ENCODE data around the gene PCYT2.

Gene PCYT2

DNA sequence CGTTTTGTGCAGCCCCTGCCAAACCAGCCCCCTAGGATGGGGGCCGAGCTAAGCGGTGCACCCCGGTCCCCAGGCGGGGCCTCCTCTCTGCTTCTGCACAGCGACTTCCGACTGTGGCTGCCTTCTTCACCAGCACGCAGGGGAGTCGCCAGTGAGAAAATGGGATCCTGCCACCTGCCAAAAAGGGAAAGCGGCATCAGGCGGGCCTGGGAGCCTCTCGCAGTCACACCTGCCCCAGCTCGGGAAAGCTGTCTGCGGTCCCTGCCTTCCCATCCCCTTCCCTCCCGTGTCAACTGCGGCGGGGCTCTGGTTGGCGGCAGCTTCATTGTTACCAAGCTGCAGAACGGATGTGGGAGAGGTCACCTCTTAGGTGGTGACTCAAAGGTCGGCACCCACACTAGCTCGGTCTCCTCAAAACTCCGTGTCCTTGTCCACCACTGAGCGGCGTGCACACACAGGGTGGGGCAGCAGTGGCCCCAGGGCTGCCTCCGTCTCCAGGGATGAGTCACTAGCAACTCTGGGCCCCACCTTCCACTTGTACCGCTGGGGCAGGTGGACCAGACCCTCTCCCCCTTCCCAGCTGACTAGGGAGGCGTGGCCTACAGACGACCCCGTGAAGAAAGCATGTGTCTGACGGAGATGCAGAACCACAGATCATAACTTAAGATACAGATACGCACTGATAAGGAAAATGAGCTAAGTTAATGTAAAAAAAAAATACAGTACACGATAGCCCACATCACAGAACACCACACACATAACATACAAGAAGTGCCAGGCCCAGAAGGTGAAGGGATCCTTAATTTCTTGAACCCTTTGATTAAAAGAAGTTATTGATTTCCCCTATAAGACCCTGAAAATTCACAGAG lies 1.5 kb upstream of the PCYT2 start:
- no peak for DNase-seq (ENCODE audit: low read depth)

DNA sequence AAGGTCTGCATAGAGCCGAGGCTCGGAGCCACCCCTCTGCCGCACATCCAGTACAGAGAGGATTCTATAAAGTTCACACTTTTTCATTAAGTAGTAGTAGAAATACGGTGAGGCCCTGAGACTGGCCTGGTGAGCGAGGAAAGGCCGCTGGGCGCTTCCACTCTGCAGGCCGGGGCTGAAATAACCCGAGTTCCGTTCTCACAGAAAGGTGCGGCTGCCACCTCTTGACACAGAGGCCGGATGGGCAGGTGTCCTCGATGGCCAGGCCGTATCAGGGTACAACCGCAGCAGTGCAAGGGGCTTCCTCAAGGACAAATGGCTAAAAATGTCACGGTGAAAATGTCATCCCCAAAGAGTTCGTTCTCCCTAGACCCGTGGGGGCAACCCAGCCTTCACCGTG lies 770 bp upstream of the PCYT2 start:
- no peak for DNase-seq (ENCODE audit: low read depth)

DNA sequence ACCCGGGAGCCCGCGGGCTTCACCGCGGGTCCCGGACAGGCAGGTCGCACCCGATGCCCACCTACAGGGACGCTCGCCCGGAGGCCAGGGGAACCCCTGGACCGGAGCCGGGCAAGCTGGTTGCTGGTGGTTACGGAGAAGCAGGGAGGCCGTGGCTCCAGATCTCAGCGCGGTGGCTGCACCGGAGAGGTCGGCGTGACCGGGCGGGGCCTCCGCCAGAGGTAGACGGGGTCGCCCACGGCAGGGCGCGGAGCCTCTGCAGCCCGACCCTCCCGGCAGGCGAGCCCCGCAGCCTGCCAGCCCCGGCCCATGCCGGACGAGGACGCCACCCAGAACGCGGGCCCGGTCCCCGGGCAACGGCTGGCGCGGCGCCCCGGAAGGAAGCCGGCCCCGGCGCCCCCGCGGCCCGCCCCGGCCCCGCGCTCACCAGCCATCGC lies 341 bp downstream of the PCYT2 start:
- DNase-seq (ENCODE audit: low read depth): no peak

DNA sequence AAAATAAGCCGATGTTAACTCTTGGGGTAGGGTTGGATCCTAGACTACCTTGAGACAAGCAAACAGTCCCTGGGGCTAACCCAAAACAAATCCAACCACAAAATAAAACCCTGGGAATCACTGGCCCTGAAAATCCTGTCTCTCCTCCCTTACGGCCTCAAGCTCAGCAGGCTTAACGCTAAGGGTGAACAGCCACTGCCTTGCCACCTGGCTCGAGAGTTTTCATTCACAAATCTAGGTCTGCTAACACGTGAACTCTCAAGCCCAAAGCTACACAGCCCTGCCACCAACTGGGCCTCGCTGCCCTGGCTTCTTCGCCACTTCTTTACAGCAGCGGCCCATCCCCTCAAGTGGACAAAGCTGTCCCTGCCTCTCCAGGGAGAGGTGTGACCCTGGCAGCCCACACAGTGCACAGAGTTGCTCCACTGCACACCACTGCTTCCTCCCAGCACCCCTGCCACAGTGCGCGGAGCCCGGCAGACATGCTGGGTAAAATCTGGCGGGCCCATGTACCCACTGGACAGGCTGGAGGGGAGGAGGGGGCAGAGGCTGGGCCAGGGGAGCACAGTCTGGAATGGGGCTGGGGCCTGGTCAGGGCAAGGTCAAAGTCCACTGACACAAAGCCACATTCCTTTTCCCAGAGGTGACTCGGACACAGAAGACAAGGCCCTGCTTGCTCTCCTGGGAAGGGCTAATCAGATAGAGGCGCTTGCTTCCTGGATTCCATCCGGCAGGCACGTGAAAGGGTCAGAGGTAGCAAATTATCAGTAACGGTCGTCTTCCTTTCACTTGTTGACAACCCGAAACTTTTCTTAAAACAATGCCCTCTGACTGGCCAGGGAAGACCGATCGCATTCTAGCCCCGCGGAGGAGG lies 996 bp downstream of the PCYT2 start:
- no peak for DNase-seq (ENCODE audit: low read depth)

DNA sequence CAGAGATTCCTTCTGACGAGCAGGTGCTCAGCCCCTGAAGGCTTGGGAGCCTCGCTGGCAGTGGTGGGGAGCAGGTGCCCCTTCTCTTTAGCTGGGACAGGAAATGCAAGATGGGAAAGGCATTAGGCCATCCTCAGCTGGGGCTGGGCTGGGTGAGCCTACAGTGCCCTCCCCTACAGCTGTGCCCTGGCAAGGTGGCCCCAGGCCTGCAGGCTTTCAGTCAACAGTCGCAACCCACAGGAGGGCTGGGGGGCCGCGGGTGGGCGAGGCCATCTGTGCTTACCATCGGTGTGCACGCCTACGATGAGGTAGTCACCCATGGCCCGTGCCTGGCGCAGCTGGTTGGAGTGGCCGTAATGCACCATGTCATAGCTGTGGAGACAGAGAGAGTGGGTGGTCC lies 2.0 kb downstream of the PCYT2 start:
- no peak for DNase-seq (ENCODE audit: low read depth)

DNA sequence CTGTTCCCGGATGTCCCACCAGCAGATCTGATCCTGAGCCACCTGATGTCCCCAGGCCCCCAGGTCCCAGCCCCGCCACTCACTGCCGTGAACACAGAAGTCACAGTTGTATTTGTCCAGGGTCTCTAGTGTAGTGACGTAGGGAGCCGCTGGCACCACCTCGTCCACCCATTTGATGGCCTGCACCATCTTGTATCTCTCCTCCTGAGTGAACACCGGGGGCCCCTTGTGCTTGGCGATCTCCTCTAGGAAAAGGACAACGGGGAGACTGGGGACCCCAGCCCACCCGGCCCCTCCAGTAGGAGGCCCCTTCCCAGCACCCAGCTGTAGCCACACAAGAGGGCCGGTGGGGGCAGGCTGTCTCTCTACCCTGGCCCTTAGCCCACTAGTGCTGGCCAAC lies 2.4 kb downstream of the PCYT2 start:
- no peak for DNase-seq (ENCODE audit: low read depth)

DNA sequence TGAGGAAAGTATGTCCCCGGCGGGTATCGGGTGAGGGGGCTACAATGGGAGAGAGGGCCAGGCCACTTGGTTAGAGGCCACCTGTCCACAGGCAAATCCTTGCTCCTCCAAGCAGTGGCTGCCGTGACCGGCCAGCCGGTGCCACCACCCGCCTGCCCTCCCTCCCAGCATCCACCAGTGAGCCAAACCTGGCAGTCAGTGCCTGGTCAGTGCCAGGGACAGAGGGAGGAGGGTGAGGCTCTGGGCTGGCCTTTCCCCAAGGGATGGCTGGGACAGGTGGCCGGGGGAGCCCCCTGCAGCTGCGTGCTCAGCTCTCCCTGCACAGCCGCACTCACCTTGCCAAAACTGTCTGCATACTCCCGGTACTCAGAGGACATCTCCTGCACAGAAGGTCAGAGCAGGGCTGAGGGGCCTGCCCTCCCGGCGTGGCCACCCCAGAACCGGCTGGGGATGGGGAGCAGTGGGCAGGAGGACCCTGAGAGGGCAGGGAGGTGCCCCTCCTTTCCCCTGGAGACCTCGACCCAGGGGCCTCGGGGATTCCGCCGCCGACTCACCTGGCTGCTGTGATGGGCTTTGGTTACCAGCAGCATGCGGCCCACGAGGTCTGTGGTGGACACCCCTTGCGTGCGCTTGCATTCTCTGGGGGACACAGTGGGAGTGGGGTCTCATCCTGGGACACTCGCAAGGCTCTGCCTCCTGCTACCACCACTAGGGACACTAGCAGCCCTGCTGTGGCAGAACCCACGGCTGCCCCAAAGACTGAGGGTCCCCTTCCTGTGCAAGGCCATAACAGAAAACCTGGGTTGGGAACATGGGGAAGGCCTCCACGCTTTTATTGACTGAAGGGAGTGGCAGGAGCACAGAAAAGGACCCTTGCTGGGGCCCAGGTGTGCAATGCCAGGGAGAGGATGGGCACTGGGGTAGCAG lies 3.7 kb downstream of the PCYT2 start:
- DNase-seq (ENCODE audit: low read depth): no peak

DNA sequence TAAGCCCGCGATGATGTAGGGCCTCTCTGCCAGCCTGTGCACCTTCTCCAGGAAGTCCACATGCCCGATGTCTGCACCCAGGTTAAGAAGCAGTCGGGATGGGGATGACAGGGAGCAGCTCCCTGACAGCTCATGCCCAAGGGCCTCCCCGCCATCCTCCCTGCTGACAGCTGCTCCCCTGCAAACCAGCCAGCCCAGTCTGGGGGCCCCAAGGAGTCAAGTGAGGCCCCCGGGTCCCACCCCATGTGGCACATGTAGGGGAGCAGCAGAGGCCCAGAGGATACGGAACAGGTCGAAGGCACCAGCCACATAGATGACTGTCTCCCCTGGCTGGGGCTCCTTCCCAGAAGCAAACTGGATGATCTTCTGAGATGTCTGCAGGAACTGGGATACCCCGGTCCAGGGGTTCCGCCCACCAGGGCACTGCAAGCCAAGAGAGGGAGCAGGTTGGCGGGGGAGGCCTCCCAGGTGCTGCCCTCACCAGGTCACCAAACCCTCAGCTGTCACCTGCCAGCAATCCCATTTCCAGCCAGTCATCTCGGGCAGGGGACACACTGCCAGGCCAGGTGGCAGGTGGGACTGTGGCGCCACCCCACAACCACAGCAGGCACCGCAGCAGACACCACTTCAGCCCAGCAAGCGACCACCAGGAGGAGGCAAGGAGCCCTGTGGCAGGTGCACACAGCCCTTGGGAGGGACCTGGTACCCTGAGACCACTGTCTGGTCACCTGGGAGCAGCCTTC lies 4.6 kb downstream of the PCYT2 start:
- no peak for DNase-seq (ENCODE audit: low read depth)

DNA sequence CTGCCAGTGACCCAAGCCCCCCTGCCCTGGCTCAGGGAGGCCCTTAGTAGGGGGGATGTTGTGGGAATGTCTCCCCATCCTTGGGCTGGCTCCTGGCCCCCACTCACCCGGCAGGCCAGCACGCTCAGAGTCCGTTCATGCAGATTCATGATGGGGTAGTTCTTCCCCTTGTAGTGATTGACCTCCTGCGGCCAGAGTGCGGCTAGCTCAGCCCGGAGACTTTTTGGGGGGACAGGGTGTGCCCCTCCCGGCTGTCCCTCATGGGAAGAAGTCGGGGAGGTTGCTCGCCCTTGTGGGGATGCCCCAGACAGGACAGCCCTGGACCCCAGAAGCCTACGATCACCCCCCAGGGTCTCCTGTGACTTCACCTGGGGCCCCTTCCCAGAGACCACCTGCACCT lies 5.2 kb downstream of the PCYT2 start:
- no peak for DNase-seq (ENCODE audit: low read depth)

DNA sequence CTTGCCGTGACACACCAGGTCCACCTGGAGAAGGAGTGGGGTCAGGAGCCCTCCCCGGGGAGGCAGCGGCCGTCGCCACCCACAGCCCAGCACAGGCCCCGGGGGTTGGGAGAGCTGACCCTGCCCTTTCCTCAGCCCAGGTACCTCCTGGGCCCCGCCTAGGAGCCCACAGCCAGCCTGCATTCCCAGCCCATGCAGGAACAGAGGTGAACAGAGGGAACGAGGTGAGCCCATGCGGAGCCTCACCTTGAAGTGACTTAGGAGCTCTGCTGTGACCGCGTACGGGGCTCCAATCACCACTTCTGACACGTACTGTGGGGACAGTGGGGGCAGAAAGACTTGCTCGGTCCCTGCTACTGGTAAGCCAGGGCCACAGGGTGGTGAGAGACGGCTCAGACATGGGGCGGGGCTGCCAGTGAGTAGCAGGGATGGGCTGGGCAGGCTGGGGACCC lies 5.7 kb downstream of the PCYT2 start:
- no peak for DNase-seq (ENCODE audit: low read depth)

DNA sequence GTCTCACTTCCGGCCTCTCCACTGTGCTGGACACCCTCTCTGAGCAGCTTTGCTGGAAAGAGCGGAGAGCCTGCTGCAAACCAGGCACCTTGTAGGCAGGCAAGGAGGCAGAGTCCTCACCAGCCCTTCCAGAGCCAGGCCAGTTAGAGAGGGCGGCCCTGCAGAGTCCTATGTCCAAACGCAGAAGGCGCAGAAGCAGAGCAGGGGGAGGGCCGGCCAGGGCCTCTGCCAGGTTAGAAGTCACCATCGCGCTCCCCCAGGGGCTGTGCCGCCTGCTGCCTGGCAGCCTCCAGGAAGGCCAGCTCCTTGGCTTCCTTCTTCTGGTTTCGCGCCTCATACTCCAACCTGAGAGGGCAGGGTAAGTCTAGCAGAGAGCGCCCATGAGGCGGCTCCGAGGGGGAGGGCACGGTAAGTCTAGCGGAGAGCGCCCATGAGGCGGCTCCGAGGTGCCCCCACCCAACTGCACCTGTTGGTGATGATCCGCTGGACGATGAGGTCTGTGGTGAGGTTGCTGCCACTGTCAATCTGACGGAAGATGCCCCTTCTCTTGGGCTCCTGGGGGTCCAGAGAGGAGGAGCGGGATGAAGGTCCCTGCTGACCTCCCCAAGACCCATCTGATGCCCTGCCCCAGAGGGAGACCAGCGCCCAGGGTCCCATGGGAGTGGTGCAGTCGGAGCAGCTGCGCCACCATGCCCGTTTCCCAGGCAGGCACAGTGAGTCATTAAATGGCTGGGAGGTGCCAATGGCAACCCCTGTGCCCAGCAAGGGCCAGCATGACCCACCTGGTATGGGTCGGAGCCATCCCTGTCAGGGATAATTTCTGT lies 6.4 kb downstream of the PCYT2 start:
- DNase-seq (ENCODE audit: low read depth): no peak

DNA sequence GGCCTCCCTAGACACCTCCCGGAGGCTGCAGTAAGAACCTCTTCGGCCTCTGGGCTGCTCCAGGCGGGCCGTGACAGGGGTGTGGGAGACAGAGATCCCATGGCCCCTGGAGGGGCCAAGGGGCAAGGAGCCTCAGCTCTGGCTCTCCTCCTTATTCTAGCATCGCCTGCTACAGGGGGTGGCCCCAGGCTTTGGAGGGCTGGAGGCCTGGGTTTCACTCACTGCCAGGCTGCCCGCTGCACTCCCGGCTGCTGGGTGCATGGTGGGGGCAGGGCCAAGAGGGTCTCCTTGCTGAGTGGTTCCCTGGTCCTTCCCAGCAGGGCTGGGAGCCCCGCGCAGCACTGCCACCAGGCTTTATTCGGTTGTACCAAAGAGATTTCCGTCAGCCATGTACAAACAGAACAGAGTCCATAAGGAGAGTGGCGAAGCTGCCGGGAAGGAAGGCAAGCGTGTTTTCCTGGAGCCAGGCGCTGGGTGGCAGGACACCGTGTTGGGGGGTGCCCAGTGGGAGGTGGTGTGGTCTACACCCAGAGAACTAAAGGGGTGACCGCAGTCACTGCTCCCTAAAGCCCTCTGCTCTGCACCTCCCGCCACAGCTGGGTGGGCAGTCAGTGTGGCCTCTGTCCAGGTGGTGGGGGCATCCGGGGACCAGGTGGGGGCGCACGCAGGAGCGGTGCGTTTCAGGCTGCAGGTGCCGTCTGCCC lies 7.2 kb downstream of the PCYT2 start:
- DNase-seq (ENCODE audit: low read depth): no peak

DNA sequence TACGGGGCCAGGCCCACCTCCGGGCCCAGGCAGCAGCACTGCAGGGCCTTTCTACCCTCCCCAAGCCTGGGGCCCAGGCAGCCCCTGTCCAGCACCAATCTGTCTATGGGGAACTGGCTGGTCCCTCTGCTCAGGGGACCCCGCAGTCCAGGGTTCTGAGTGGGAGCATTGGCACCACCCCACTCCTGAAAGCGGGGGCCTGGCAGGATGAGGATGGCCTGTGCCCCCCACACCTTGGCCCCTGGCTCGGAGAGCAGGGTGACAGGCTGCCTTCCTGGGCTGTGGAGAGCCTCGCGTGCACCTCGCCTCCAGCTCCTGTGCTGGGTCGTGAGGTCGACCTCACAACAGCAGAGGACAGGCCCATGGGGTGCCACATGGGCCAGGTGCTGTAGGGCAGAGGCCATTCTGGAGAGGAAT lies 7.8 kb downstream of the PCYT2 start:
- DNase-seq (ENCODE audit: low read depth): no peak

DNA sequence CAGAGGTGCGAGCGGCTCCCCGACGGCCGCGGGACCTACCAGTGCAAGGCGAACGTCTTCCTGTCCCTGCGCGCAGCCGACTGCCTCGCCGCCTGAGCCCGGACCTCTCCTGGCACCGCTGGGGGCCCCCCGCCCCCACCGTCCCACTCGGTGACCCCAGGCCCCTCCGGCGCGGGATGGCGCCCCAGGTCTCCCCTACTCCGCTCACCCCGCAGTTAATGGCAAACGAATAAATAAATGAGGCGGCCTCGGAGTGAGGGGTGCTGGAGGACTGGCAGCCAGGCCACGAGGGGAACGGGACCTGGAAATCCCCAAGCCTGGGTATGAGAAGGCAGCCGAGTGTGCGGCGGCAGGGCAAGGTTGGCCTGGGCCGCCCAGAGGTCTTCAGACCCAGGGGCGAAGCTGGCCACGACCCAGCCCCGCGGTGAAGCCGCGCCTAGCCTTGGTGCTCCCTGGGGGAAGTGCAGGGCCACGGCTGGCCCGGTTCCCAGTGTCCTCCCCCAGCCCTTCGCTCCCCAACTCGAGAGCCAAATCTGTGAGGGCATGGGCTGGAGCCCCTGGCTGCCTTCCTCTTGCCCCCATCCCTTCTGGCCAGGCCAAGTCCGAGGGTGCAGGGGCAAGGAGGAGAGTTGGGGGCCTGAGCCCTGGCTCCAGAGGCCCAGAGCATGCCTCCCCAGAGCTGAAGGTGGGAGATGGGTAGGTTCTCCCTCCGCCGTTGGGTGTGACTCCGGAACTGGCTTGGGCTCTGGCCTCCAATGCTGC lies 8.4 kb downstream of the PCYT2 start:
- no peak for DNase-seq (ENCODE audit: low read depth)

DNA sequence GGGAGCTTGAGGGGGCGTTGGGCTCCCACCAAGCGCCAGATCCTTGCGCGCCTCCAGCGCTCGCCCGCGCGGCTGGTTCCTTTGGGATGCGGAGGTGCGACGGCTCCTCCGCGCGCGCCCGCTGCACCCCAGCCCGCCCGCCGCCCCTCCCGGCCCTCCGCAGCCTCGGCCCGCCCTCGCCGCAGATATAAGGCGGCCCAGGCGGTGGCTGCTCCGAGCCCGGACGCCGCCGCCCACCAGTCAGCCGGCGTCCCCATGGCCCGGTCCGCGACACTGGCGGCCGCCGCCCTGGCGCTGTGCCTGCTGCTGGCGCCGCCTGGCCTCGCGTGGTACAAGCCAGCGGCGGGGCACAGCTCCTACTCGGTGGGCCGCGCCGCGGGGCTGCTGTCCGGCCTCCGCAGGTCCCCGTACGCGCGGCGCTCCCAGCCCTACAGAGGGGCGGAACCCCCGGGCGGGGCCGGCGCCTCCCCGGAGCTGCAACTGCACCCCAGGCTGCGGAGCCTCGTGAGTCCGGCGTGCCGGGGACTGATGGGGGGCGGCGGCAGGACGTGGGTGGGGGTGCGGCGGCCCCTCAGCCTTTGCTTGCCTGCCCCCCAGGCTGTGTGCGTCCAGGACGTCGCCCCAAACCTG lies 9.1 kb downstream of the PCYT2 start, which contains the start of gene NPB:
TSS of gene NPB (plus strand) at position 216 of the 630 bp plus-strand sequence. CDS start at position 256, 40 bp downstream.
- DNase-seq (ENCODE audit: low read depth): no peak

DNA sequence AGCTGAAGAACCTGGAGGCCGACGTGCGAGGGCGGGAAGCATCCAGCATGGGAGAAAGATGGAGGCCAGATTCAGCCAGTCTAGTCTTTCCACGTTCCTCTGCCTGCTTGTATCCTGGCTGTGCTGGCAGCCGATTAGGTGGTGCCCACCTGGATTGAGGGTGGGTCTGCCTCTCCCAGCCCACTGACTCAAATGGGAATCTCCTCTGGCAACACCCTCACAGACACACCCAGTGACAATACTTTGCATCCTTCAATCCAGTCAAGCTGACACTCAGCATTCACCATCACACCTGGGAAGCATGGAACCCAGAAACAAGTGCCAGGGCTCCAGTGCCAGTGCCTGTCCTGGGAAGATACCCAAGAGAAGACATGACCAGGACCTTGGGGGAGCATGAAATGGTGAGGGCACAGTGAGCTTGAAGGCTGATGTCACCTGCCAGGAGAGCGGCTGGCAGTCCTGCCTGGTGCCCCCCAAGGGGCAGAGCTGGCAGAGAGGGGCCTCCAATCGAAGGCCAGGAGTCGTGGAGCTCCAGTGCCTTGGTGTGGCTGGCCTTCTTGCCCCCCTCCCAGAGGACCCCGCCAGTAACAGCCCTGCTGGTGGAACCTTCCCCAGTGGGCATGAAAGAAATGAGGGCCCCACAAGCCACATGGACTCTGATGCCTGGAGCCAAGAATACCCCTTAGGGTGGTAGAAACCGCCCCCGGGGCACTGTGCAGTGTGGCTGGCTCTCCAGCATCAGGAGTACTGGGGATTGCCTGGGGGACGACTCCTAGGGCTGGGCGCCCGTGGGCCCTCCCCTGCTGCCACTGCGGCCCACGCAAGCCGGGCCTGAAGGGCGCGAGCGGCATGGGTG lies 9.8 kb downstream of the PCYT2 start:
- no peak for DNase-seq (ENCODE audit: low read depth)

DNA sequence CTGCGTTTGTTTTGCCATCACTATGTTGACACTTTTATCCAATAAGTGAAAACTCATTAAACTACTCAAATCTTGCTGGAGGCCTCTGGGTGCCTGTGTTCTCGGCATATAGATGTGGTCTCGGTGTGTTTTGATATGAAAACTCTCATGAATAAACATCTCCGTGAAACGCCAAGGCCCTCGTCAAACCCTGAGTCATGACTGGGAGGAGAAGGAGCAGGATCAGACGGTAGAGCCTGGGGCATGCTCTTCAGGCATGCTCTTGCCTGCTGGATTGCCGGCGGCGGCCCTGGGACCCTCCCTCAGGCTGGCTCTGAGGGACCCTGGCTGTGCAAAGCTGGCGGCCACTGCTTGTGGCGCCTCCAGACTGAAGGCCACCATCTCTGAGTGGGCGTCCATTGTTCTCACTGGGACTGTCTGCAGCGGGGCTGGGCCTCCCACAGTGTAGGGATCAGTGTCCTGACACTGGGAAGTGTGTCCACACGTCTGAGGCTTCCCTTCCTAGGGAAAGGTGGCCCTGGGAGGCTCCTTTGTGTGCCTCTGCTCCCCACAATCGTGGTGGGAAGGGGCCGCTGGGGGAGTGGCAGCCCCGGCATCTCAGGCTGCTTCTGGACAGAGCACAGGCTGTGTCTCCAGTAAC lies 10.9 kb downstream of the PCYT2 start:
- no peak for DNase-seq (ENCODE audit: low read depth)

Data from stimulated activated CD8-positive, alpha-beta memory T cell treated with anti-CD3 and anti-CD28 coated beads, Interleukin-15, amount 100 ng/mL, for 1 hour (primary cell).